Measurements from ENCODE around the gene OLFM1. TPM values are rescaled to one million over a fixed set of nuclear protein-coding genes. Genes with fewer than 3 reads are reported as not detected.

The OLFM1 gene
- total RNA-seq, 1 experiment from 2014 or later: 3.5 TPM

- Histone ChIP-seq H4K20me1 (ENCODE audit: insufficient read depth) (no peaks in the 10 kb centered on the region), H3K4me3 (replicated peaks in 1 of 2; ENCODE audit: low read depth in 1 of 2, low read length in 2 of 2) (no peak overlapping the region), H2AFZ (ENCODE audit: low read depth, low read length, poor library complexity, severe bottlenecking) (no peak overlapping the region), H3K4me1 (ENCODE audit: control insufficient read depth in 1 of 2, insufficient read depth in 2 of 2, low read length in 2 of 2) (no peaks in the 10 kb centered on the region), H3K36me3 (ENCODE audit: control insufficient read depth in 1 of 2, insufficient read depth in 2 of 2, low read length in 2 of 2) (no peaks in the 10 kb centered on the region), H3K9ac (ENCODE audit: low read length) (no peak overlapping the region), H3K9me2 (ENCODE audit: insufficient read depth) (no peaks in the 10 kb centered on the region), H3K9me3 (ENCODE audit: control insufficient read depth in 1 of 2, insufficient read depth in 1 of 2, low read depth in 1 of 2, low read length in 2 of 2) (no peaks in the 10 kb centered on the region), H3K79me2 (ENCODE audit: insufficient read depth, low read length) (no peaks in the 10 kb centered on the region), H3K27me3 (ENCODE audit: insufficient read depth, low read length) (peaks cover 47% of the 10 kb centered on the region), H3K4me2 (ENCODE audit: low read length) (no peak overlapping the region), H3K27ac (ENCODE audit: low read depth, low read length) (no peak overlapping the region)
- no TSS peak for BruUV-seq (replicated peaks)
- no peak for DNase-seq (ENCODE audit: low read depth, low spot score)
- ChIA-PET POLR2A (no interaction called here), CTCF (no interaction called here), RAD21 (ENCODE audit: low non-redundant PET in 1 of 2, low total read pairs in 2 of 2, uncharacterized antibody in 2 of 2, unreplicated experiment in 2 of 2) (no interaction called here)
- intact Hi-C loops (cut with micrococcal nuclease): no loop called here
- ATAC-seq: no peak
- TF ChIP-seq YY1 (IDR thresholded peaks at IDR 0.05; ENCODE audit: extremely low read depth, insufficient replicate concordance, low read depth, low read length) (no peak), SIN3A (IDR thresholded peaks at IDR 0.05; ENCODE audit: low read depth) (no peak), REST (IDR thresholded peaks at IDR 0.05; ENCODE audit: low read depth) (no peak)
Observed at GRCh38 chr9:135043345-135043744, 44.1 kb upstream of the OLFM1 start.

- Histone ChIP-seq H3K9ac (ENCODE audit: low read length) (no peak overlapping the region), H3K9me3 (ENCODE audit: control insufficient read depth in 1 of 2, insufficient read depth in 1 of 2, low read depth in 1 of 2, low read length in 2 of 2) (no peaks in the 10 kb centered on the region), H4K20me1 (ENCODE audit: insufficient read depth) (no peaks in the 10 kb centered on the region), H3K27me3 (ENCODE audit: insufficient read depth, low read length) (peaks cover 43% of the 10 kb centered on the region), H3K27ac (ENCODE audit: low read depth, low read length) (no peak overlapping the region), H3K79me2 (ENCODE audit: insufficient read depth, low read length) (no peaks in the 10 kb centered on the region), H2AFZ (ENCODE audit: low read depth, low read length, poor library complexity, severe bottlenecking) (no peak overlapping the region), H3K36me3 (ENCODE audit: control insufficient read depth in 1 of 2, insufficient read depth in 2 of 2, low read length in 2 of 2) (no peaks in the 10 kb centered on the region), H3K4me1 (ENCODE audit: control insufficient read depth in 1 of 2, insufficient read depth in 2 of 2, low read length in 2 of 2) (no peaks in the 10 kb centered on the region), H3K9me2 (ENCODE audit: insufficient read depth) (no peaks in the 10 kb centered on the region), H3K4me2 (ENCODE audit: low read length) (no peak overlapping the region), H3K4me3 (replicated peaks in 1 of 2; ENCODE audit: low read depth in 1 of 2, low read length in 2 of 2) (no peak overlapping the region)
- intact Hi-C loops (cut with micrococcal nuclease): no loop called here
- RAD21 ChIA-PET (ENCODE audit: low non-redundant PET in 1 of 2, low total read pairs in 2 of 2, uncharacterized antibody in 2 of 2, unreplicated experiment in 2 of 2): no interaction called here
- POLR2A ChIA-PET: no interaction called here
- ATAC-seq (no peak), DNase-seq (ENCODE audit: low read depth, low spot score) (no peak)
- CTCF ChIA-PET: no interaction called here
- BruUV-seq (replicated peaks): no TSS peak
- TF ChIP-seq ZNF274 (IDR thresholded peaks at IDR 0.05; ENCODE audit: low read depth, low read length): no peak
- TF ChIP-seq MAX (IDR thresholded peaks at IDR 0.05): no peak
- TF ChIP-seq REST (IDR thresholded peaks at IDR 0.05; ENCODE audit: low read depth): no peak
- TF ChIP-seq ATF3 (IDR thresholded peaks at IDR 0.05): no peak
- no peak for TF ChIP-seq EGR1 (IDR thresholded peaks at IDR 0.05; ENCODE audit: low read depth)
- no peak for TF ChIP-seq CTCF (IDR thresholded peaks at IDR 0.05 in 2 of 3, conservative IDR thresholded peaks at IDR 0.05 in 1 of 3; ENCODE audit: borderline replicate concordance in 1 of 3, insufficient read depth in 1 of 3, low read depth in 2 of 3, low read length in 2 of 3)
- TF ChIP-seq JUND (IDR thresholded peaks at IDR 0.05): no peak
Observed at GRCh38 chr9:135045264-135045927, 42.1 kb upstream of the OLFM1 start.
